ENCODE measurements around the gene HARBI1.

HARBI1 gene

DNA sequence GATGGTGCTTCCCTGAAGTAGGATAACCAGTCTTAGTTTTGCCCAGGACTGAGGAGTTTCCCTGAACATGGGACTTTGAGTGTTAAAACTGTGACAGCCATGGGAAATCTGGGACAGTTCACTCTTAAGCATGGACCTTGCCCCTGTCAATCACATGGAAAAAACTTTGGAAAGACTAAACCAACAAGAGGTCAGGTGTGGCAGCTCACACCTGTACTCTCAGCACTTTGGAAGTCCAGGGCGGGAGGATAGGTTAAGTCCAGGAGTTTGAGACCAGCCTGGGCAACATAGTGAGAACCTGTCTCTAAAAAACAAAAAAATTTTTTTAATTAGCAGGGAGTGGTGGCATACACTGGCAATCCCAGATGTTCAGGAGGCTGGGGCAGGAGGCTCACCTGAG lies 19.9 kb downstream of the HARBI1 start (continued):
- TF ChIP-seq, protein P1, sequence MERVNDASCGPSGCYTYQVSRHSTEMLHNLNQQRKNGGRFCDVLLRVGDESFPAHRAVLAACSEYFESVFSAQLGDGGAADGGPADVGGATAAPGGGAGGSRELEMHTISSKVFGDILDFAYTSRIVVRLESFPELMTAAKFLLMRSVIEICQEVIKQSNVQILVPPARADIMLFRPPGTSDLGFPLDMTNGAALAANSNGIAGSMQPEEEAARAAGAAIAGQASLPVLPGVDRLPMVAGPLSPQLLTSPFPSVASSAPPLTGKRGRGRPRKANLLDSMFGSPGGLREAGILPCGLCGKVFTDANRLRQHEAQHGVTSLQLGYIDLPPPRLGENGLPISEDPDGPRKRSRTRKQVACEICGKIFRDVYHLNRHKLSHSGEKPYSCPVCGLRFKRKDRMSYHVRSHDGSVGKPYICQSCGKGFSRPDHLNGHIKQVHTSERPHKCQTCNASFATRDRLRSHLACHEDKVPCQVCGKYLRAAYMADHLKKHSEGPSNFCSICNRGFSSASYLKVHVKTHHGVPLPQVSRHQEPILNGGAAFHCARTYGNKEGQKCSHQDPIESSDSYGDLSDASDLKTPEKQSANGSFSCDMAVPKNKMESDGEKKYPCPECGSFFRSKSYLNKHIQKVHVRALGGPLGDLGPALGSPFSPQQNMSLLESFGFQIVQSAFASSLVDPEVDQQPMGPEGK (CRISPR knock-in tag; IDR thresholded peaks at IDR 0.05; ENCODE audit: borderline replicate concordance) = no peak
- TF ChIP-seq ZFP30 (CRISPR knock-in tag; IDR thresholded peaks at IDR 0.05) (no peak), RARB (CRISPR knock-in tag; IDR thresholded peaks at IDR 0.05) (no peak), ZNF565 (CRISPR knock-in tag; conservative IDR thresholded peaks at IDR 0.05; ENCODE audit: low read depth) (no peak), SNAI2 (CRISPR knock-in tag; IDR thresholded peaks at IDR 0.05) (no peak)

DNA sequence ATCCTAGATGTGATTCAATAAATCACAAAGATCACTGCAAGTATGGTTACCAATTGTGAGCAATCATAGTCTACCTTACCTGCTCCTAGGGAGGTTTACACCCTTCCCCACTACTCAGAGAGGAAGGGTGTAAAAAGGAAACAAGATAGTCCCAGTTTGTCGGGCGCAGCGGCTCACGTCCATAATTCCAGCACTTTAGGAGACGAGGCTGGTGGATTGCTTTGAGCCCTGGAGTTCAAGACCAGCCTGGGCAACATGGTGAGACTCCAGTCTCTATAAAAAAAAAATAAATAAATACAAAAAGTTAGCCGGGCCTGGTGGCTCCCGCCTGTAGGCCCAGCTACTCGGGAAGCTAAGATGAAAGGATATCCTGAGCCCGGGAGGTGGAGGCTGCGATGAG lies 22.2 kb downstream of the HARBI1 start:
- ATAC-seq = no peak
- TF ChIP-seq ZFP30 (CRISPR knock-in tag; IDR thresholded peaks at IDR 0.05) (no peak), RARB (CRISPR knock-in tag; IDR thresholded peaks at IDR 0.05) (no peak), TOX (CRISPR knock-in tag; IDR thresholded peaks at IDR 0.05; ENCODE audit: borderline replicate concordance) (no peak), PPARA (CRISPR knock-in tag; IDR thresholded peaks at IDR 0.05; ENCODE audit: borderline replicate concordance) (no peak), ZNF8 (CRISPR knock-in tag; IDR thresholded peaks at IDR 0.05) (no peak), SNAI2 (CRISPR knock-in tag; IDR thresholded peaks at IDR 0.05) (no peak), ZNF70 (CRISPR knock-in tag; IDR thresholded peaks at IDR 0.05) (no peak), ZC3H10 (CRISPR knock-in tag; IDR thresholded peaks at IDR 0.05) (no peak), CSDC2 (CRISPR knock-in tag; IDR thresholded peaks at IDR 0.05) (no peak), ZFP3 (CRISPR knock-in tag; IDR thresholded peaks at IDR 0.05) (no peak), GLIS3 (CRISPR knock-in tag; IDR thresholded peaks at IDR 0.05) (no peak)
- TF ChIP-seq, protein P2, sequence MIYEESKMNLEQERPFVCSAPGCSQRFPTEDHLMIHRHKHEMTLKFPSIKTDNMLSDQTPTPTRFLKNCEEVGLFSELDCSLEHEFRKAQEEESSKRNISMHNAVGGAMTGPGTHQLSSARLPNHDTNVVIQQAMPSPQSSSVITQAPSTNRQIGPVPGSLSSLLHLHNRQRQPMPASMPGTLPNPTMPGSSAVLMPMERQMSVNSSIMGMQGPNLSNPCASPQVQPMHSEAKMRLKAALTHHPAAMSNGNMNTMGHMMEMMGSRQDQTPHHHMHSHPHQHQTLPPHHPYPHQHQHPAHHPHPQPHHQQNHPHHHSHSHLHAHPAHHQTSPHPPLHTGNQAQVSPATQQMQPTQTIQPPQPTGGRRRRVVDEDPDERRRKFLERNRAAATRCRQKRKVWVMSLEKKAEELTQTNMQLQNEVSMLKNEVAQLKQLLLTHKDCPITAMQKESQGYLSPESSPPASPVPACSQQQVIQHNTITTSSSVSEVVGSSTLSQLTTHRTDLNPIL (CRISPR knock-in tag; IDR thresholded peaks at IDR 0.05; ENCODE audit: low read depth) = no peak
- TF ChIP-seq, protein P3, sequence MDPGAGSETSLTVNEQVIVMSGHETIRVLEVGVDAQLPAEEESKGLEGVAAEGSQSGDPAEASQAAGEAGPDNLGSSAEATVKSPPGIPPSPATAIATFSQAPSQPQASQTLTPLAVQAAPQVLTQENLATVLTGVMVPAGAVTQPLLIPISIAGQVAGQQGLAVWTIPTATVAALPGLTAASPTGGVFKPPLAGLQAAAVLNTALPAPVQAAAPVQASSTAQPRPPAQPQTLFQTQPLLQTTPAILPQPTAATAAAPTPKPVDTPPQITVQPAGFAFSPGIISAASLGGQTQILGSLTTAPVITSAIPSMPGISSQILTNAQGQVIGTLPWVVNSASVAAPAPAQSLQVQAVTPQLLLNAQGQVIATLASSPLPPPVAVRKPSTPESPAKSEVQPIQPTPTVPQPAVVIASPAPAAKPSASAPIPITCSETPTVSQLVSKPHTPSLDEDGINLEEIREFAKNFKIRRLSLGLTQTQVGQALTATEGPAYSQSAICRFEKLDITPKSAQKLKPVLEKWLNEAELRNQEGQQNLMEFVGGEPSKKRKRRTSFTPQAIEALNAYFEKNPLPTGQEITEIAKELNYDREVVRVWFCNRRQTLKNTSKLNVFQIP (CRISPR knock-in tag; IDR thresholded peaks at IDR 0.05; ENCODE audit: borderline replicate concordance, low read depth) = no peak

DNA sequence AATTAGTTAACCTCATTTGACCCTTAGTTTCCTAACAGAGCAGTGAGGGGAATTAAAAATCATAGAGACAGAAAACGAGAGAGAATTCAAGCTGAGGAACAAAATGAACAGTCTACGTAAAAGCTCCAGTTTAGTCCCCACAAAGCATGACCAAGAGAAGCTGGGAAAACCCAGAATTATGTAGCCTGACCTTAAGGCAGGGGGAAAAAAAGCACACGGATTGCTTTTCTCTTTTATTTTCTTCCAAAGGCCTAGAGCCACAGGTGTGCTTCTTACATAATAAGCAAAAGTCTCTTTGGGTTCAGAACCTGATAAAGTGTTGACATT lies 22.7 kb downstream of the HARBI1 start:
- TF ChIP-seq TOX (CRISPR knock-in tag; IDR thresholded peaks at IDR 0.05; ENCODE audit: borderline replicate concordance) = no peak
- no peak for TF ChIP-seq ZC3H10 (CRISPR knock-in tag; IDR thresholded peaks at IDR 0.05)
- TF ChIP-seq, protein P4, sequence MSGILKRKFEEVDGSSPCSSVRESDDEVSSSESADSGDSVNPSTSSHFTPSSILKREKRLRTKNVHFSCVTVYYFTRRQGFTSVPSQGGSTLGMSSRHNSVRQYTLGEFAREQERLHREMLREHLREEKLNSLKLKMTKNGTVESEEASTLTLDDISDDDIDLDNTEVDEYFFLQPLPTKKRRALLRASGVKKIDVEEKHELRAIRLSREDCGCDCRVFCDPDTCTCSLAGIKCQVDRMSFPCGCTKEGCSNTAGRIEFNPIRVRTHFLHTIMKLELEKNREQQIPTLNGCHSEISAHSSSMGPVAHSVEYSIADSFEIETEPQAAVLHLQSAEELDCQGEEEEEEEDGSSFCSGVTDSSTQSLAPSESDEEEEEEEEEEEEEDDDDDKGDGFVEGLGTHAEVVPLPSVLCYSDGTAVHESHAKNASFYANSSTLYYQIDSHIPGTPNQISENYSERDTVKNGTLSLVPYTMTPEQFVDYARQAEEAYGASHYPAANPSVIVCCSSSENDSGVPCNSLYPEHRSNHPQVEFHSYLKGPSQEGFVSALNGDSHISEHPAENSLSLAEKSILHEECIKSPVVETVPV (CRISPR knock-in tag; IDR thresholded peaks at IDR 0.05) = no peak
- no peak for TF ChIP-seq ZFP30 (CRISPR knock-in tag; IDR thresholded peaks at IDR 0.05)
- ATAC-seq = no peak

DNA sequence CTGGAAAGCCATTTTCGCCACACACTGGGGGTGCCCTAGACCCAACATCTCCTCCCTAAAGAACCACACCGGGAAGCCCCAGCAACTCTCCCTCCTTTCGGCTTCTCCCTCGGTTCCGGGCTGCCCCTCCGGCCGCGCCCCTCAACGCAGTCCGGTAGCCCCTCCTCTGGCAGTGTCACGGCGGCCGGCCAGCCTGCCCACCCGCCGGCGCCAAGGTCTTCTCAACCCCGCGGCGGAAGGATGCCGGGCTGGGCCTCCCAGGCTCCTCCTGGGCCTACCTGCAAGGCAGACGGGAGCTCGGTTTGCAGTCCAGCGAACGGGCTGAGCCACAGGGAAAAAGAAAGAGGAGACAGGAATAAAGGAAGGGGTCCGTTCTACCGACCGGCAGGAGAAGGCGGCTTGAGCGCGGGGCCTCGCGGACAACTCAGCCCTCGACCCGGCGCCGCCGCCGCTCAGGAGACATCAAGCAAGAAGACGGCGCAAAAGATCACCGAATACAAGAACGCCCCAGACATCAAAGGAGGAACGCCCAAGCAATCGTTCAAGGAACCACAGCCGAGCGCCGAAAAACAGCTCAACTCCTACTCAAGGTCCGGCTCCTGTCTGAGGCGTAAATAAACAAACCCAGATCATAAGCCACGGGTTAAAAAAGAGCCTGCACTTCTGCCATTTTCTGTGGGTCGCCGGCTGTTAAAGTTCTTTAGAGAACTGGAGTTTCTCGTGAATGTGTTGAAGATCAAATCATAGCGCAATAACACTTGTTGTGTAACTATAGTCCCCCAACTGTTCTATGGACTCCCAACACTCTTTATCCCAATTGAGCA lies 23.3 kb downstream of the HARBI1 start, which contains the start of gene AMBRA1:
Gene AMBRA1 (minus strand): TSS at position 474 of the 824 bp plus-strand sequence. CDS start 45,643 bp downstream, outside the sequence.
- peak; percentile 90 for ATAC-seq
- TF ChIP-seq, protein P3 (CRISPR knock-in tag; IDR thresholded peaks at IDR 0.05; ENCODE audit: borderline replicate concordance, low read depth) = no peak
- TF ChIP-seq TCF4 (CRISPR knock-in tag; IDR thresholded peaks at IDR 0.05; ENCODE audit: borderline replicate concordance) (no peak), ISL1 (CRISPR knock-in tag; IDR thresholded peaks at IDR 0.05) (no peak), ARNTL (CRISPR knock-in tag; IDR thresholded peaks at IDR 0.05; ENCODE audit: borderline replicate concordance, low read depth) (no peak), ZNF8 (CRISPR knock-in tag; IDR thresholded peaks at IDR 0.05) (0 out of 2 replicates have a peak, but pooled peaks have one; percentile 4), ZNF70 (CRISPR knock-in tag; IDR thresholded peaks at IDR 0.05) (no peak), SNAI2 (CRISPR knock-in tag; IDR thresholded peaks at IDR 0.05) (no peak), ESRRG (CRISPR knock-in tag; IDR thresholded peaks at IDR 0.05) (no peak)
- TF ChIP-seq, protein P1 (CRISPR knock-in tag; IDR thresholded peaks at IDR 0.05; ENCODE audit: borderline replicate concordance) = no peak
- TF ChIP-seq, protein P5, sequence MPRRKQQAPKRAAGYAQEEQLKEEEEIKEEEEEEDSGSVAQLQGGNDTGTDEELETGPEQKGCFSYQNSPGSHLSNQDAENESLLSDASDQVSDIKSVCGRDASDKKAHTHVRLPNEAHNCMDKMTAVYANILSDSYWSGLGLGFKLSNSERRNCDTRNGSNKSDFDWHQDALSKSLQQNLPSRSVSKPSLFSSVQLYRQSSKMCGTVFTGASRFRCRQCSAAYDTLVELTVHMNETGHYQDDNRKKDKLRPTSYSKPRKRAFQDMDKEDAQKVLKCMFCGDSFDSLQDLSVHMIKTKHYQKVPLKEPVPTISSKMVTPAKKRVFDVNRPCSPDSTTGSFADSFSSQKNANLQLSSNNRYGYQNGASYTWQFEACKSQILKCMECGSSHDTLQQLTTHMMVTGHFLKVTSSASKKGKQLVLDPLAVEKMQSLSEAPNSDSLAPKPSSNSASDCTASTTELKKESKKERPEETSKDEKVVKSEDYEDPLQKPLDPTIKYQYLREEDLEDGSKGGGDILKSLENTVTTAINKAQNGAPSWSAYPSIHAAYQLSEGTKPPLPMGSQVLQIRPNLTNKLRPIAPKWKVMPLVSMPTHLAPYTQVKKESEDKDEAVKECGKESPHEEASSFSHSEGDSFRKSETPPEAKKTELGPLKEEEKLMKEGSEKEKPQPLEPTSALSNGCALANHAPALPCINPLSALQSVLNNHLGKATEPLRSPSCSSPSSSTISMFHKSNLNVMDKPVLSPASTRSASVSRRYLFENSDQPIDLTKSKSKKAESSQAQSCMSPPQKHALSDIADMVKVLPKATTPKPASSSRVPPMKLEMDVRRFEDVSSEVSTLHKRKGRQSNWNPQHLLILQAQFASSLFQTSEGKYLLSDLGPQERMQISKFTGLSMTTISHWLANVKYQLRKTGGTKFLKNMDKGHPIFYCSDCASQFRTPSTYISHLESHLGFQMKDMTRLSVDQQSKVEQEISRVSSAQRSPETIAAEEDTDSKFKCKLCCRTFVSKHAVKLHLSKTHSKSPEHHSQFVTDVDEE (CRISPR knock-in tag; IDR thresholded peaks at IDR 0.05) = 0 out of 2 replicates have a peak, but pooled peaks have one; percentile 28

Data from SK-N-SH treated with all-trans-retinoic acid at 6 μM for 48 hours (cell line).